Brain microvascular endothelial cell (primary cell): ENCODE results near the gene METRNL.
A peak's percentile ranks its signal among the peaks of the same experiment; 100 is the strongest.
"Not testable (repeated sequence)": the region's sequence is repeated elsewhere in the genome, so short reads cannot be mapped to it uniquely, and the experiment has no call there.

ENCODE experiments used
- DNase-seq: peaks from one replicate; pipeline ENCODE4 v3.0.0-alpha.2; 2020
- H3K27ac ChIP-seq: fragments of 250-450 bp; sonication (Bioruptor Pico); 2 replicates; pipeline ENCODE4 v1.5.1; 2020; ENCODE audit warnings: mild to moderate bottlenecking, moderate library complexity
- H3K27me3 ChIP-seq: fragments of 250-450 bp; sonication (Bioruptor Pico); replicated peaks from 2 replicates; pipeline ENCODE4 v1.5.1; 2020; ENCODE audit warnings: mild to moderate bottlenecking
- H3K36me3 ChIP-seq: fragments of 250-450 bp; sonication (Bioruptor Pico); replicated peaks from 2 replicates; pipeline ENCODE4 v1.5.1; 2020; ENCODE audit warnings: mild to moderate bottlenecking
- H3K4me3 ChIP-seq: 2 replicates; pipeline ENCODE4 v1.5.1; 2011; ENCODE audit warnings: low read depth, mild to moderate bottlenecking, control low read depth, low read length, moderate library complexity
- CTCF ChIP-seq: IDR thresholded peaks from 2 replicates; pipeline ENCODE4 v1.5.1; 2011; ENCODE audit warnings: low read depth, mild to moderate bottlenecking, moderate library complexity, low read length, control low read depth, inconsistent platforms; ENCODE audit errors: missing control alignments
- in situ Hi-C: cut with HindIII; loops from 2 replicates; pipeline ENCODE4 v1.10.0; 2017; ENCODE audit warnings: low sequenced_read_pairs, low pct_ligation_motif_present

METRNL gene

GRCh38 chr17:83041305-83041704, 38.1 kb upstream of the METRNL start:
- in situ Hi-C loops, result no loop called here
- no peak overlapping the region for H3K4me3 ChIP-seq
- H3K27me3 ChIP-seq, result no peaks in the 10 kb centered on the region
- no peak overlapping the region for H3K27ac ChIP-seq
- H3K36me3 ChIP-seq, result peaks cover 15% of the 10 kb centered on the region
- TF ChIP-seq CTCF, result no peak
- DNase-seq, result no peak

GRCh38 chr17:83042522-83043158, 36.8 kb upstream of the METRNL start:
- H3K36me3 ChIP-seq, result peaks cover 17% of the 10 kb centered on the region
- TF ChIP-seq CTCF, result no peak
- H3K27ac ChIP-seq, result no peak overlapping the region
- H3K27me3 ChIP-seq, result no peaks in the 10 kb centered on the region
- in situ Hi-C loops, result no loop called here
- no peak for DNase-seq
- H3K4me3 ChIP-seq, result no peak overlapping the region

GRCh38 chr17:83044479-83044878, 34.9 kb upstream of the METRNL start:
- DNase-seq, in situ Hi-C loops, H3K27me3 ChIP-seq, H3K4me3 ChIP-seq, H3K27ac ChIP-seq: not testable (repeated sequence)
- peaks cover 17% of the 10 kb centered on the region for H3K36me3 ChIP-seq

- no peak overlapping the region for H3K4me3 ChIP-seq
Measured at GRCh38 chr17:83046448-83047181, 32.8 kb upstream of the METRNL start.

GRCh38 chr17:83047182-83047478, 32.3 kb upstream of the METRNL start:
- in situ Hi-C loops, result no loop called here
- TF ChIP-seq CTCF, result no peak
- peaks cover 15% of the 10 kb centered on the region for H3K36me3 ChIP-seq
- H3K27me3 ChIP-seq, result no peaks in the 10 kb centered on the region
- H3K4me3 ChIP-seq, result no peak overlapping the region
- no peak overlapping the region for H3K27ac ChIP-seq
- DNase-seq, result no peak

More at GRCh38 chr17:83046448-83047181, 32.8 kb upstream of the METRNL start:
- Histone ChIP-seq H3K27ac (no peak overlapping the region), H3K36me3 (peaks cover 17% of the 10 kb centered on the region), H3K27me3 (no peaks in the 10 kb centered on the region)
- DNase-seq, result no peak
- in situ Hi-C loops, result no loop called here
- no peak for TF ChIP-seq CTCF

- Histone ChIP-seq H3K36me3 (peaks cover 13% of the 10 kb centered on the region), H3K27ac (peak overlapping the region; percentile 91)
- DNase-seq, in situ Hi-C loops, H3K27me3 ChIP-seq, H3K4me3 ChIP-seq: not testable (repeated sequence)
Measured at GRCh38 chr17:83047818-83048475, 31.5 kb upstream of the METRNL start.
